ENCODE data around the gene PSMD2.

PSMD2 gene

DNA sequence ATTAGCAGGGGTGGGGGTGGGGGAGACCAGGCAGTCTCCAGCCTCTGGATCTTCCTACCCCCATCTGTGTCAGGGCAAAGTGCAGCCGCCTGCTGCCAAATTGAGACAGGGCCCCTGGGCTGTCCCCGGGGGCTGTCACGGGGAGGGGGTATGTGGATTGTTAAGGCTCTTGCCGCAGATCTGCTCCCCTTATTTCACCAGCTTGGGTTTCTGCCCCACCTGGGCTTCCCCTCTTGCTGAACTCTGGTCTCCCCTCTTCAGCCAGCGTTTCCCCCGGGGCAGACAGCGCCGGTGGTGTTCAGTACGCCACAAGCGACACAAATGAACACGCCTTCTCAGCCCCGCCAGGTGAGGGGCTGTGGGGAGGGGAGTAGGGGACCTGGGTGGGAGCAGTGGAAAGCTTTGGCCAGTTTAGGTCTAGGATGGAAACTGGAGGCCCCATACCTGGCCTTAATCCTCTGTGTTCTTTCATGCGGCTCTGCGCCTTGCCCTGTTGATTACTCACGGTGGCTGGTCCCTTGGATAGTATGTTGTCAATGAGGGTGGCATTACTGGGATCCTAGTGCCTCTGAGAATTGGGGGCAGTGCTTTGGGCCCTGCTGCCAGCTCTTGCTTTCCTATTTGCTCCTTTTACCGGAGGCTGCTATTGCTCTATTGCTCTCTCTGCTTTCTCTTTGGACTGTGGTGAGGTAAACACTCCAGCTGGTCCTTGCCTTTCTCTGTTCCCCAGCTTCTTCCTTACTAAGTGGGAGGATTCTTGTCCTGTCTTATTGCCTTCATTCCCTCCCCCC is 17.0 kb downstream of the PSMD2 start:
- FAIRE-seq: no peak

DNA sequence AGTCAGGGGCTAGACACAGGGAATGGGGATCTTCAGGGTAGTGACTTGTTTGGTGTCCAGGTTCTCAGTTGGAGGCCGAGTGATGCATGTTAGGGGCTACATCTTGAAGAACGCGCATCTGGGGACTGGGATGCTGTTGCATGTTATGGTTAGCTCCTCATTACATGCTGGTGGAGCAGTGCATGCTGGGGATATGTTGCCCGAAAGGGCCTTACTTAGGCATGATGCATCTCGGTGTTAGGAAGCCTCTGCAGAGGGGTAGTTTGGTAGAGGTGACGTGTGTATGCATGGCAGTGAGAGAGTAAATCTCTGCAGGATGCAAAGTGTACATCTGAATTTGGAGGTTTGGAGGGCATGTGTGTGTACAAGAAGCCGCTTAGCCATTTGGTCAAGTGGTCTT is 17.8 kb downstream of the PSMD2 start:
- no peak for FAIRE-seq
- DNase-seq (ENCODE audit: low spot score): no peak

More for the DNA sequence above, 17.0 kb downstream of the PSMD2 start:
- DNase-seq (ENCODE audit: low spot score): no peak

DNA sequence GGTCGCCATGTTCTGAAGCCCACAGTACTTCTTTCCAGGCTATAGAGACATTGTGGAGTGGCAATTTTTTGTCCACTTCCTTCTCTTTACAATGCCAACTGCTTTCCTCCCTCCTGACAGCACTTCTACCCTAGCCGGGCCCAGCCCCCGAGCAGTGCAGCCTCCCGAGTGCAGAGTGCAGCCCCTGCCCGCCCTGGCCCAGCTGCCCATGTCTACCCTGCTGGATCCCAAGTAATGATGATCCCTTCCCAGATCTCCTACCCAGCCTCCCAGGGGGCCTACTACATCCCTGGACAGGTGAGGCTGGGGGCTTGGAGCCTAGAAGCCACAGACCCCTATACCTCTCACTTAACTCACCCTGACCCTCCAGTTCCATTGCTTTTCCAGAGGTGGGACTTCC is 18.2 kb downstream of the PSMD2 start:
- no peak for FAIRE-seq
- DNase-seq (ENCODE audit: low spot score): no peak

DNA sequence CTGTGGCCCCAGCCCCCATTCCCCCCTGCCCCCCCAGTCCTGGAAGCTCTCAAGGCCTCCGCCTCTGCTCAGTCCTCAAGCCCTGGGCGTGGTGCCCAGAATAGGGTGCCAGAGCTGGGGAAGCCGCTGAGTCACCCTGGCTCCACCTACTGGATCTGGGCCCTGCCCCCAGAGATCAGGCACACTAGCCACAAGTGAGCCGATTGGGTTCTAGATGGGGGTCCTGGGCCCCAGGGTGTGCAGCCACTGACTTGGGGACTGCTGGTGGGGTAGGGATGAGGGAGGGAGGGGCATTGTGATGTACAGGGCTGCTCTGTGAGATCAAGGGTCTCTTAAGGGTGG is 21.0 kb downstream of the PSMD2 start:
- peak; percentile 98 for DNase-seq (ENCODE audit: low spot score)
- FAIRE-seq: peak; percentile 59

GRCh38 chr3:184321666-184322065 is 22.6 kb downstream of the PSMD2 start:
- FAIRE-seq (no peak), DNase-seq (ENCODE audit: low spot score) (no peak)

DNA sequence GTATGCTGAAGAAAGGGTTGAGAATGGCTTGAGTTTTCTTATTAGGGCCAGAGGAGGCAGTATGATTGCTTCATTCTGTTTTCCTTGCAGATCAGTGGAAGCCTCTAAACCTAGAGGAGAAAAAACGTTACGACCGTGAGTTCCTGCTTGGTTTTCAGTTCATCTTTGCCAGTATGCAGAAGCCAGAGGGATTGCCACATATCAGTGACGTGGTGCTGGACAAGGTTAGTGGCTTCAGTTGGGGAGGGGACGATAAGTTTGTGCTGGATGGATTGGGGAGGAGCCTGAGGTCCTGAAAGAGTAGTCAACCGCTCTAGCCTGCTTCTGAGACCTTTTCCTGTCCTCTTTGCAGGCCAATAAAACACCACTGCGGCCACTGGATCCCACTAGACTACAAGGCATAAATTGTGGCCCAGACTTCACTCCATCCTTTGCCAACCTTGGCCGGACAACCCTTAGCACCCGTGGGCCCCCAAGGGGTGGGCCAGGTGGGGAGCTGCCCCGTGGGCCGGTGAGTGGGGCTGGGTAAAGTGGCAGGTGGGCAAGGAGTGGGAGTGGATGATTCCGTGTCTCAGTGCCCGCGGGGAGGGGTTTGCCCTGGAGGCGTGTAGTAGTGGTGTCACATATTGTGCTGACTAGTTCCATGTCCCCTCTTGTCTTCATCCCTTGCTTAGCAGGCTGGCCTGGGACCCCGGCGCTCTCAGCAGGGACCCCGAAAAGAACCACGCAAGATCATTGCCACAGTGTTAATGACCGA is 23.9 kb downstream of the PSMD2 start:
- DNase-seq (ENCODE audit: low spot score) (no peak), FAIRE-seq (no peak)

DNA sequence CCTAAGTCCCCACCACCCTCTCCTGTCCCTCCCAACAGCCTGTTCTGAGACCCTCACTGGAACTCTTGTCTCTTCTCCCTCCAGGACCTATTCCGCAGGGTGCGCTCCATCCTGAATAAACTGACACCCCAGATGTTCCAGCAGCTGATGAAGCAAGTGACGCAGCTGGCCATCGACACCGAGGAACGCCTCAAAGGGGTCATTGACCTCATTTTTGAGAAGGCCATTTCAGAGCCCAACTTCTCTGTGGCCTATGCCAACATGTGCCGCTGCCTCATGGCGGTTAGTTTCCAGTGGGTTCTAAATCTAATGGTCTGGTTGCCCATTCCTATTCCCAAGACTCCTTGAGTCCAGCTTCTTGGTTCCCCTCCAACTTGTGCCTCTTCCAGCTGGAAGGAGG is 24.7 kb downstream of the PSMD2 start:
- no peak for DNase-seq (ENCODE audit: low spot score)
- FAIRE-seq: no peak

- FAIRE-seq: no peak
- DNase-seq (ENCODE audit: low spot score): no peak
Observed at GRCh38 chr3:184325269-184325668, 26.2 kb downstream of the PSMD2 start.

DNA sequence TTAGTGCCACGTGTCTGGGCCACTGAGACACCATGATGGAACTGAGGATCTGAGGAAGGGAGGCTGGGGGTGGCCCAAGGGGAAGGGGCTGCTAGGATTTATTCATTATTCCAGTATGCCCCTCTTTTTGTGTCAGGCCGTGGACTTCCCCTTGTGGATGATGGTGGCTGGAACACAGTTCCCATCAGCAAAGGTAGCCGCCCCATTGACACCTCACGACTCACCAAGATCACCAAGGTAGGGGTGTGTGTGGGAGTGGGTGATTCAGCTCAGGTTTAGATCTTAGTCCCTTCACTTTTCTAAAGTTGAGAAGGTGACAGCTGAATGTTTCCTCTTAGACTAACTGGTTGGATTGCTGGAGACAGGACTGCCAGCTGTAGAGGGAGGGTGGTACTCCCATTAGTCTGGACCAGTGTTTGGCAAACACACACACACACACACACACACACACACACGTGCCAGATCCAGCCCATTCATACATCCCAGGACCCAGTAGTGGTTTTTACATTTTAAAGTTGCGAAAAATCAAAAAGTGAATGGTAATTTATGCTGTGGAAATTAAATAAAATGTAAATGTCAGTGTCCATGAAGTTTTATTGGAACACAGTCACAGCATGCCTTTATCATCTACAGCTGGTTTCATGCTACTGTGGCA is 26.8 kb downstream of the PSMD2 start:
- DNase-seq (ENCODE audit: low spot score) (no peak), FAIRE-seq (no peak)

DNA sequence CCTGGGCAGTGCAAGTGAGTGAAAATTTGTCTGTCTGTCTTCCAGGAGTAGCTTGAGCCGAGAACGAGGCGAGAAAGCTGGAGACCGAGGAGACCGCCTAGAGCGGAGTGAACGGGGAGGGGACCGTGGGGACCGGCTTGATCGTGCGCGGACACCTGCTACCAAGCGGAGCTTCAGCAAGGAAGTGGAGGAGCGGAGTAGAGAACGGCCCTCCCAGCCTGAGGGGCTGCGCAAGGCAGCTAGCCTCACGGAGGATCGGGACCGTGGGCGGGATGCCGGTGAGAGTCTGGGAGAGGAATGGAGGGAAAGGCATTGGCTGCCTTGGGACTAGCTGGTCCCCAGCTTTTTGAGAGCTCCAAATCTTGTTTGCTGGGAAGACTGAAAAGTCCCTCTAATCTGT is 28.1 kb downstream of the PSMD2 start:
- FAIRE-seq (no peak), DNase-seq (ENCODE audit: low spot score) (no peak)

GRCh38 chr3:184328516-184328915 is 29.5 kb downstream of the PSMD2 start:
- no peak for FAIRE-seq
- no peak for DNase-seq (ENCODE audit: low spot score)

- DNase-seq (ENCODE audit: low spot score) (peak; percentile 51), FAIRE-seq (peak; percentile 13)
Observed at GRCh38 chr3:184332370-184333090, 33.5 kb downstream of the PSMD2 start.

- FAIRE-seq (no peak), DNase-seq (ENCODE audit: low spot score) (no peak)
Observed at GRCh38 chr3:184333190-184333589, 34.1 kb downstream of the PSMD2 start.

GRCh38 chr3:184333700-184334099 is 34.7 kb downstream of the PSMD2 start:
- DNase-seq (ENCODE audit: low spot score) (no peak), FAIRE-seq (no peak)

- DNase-seq (ENCODE audit: low spot score) (no peak), FAIRE-seq (no peak)
Observed at GRCh38 chr3:184334470-184335158, 35.6 kb downstream of the PSMD2 start.

DNA sequence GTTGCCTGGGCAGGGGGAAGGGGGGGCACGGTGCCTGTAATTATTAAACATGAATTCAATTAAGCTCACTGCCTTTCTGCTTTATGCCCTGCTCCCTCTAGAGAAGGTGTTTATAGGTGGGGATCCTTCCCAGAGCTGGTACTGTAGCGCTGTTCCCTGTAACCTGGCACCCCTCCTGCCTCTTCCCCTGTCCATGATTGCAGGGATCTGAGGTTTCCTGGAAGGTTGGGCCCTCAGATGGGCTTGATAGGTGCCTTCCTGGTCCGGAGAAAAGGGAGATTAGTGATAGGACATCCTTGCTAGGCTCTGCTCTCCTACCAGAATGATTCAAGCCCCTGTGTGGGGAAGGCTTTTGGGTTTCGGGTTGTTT is 36.2 kb downstream of the PSMD2 start:
- FAIRE-seq (no peak), DNase-seq (ENCODE audit: low spot score) (no peak)

DNA sequence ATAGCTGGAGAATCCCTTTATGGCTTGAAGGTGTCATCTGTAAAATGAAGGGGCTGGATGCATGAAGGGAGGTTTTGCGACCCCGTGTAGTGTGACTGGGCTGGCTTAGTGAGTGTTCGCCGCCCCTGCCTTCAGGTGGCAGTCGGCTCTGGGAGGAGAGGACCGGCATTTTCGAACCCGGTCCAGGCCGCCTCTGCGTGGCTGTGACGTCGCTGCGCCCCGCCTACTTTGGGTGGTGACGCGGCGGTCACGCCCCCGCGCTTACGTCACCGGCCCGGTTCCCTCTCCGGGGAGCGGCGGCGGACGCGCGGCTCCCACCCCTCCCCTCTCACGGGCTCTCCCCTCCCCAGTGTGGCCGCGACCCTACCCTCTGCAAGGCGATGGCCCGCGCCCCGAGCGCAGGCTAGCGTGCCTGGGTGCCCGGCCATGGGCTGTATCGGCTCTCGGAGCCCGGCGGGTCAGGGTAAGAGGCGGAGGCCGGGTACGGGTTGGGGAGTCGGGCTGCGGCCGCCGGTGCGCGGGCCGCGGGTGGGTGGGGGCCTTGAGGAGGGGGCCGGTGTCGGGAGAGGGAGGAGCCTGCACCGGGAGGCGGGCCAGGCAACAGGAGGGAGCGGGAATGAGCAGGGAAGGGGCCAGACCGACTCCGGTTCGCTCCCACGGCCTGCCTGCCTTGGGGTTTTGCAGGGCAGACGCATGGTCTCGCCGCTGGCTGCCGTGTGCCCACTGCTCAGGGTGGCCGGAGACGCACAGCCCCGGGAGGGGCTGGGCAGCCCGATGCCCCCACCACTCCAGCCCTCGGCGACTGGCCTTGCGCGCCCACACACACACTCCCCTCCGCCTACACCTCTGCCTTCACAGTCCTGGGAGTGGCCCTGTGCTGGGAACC is 36.9 kb downstream of the PSMD2 start:
- FAIRE-seq: peak; percentile 17
- peak; percentile 78 for DNase-seq (ENCODE audit: low spot score)

DNA sequence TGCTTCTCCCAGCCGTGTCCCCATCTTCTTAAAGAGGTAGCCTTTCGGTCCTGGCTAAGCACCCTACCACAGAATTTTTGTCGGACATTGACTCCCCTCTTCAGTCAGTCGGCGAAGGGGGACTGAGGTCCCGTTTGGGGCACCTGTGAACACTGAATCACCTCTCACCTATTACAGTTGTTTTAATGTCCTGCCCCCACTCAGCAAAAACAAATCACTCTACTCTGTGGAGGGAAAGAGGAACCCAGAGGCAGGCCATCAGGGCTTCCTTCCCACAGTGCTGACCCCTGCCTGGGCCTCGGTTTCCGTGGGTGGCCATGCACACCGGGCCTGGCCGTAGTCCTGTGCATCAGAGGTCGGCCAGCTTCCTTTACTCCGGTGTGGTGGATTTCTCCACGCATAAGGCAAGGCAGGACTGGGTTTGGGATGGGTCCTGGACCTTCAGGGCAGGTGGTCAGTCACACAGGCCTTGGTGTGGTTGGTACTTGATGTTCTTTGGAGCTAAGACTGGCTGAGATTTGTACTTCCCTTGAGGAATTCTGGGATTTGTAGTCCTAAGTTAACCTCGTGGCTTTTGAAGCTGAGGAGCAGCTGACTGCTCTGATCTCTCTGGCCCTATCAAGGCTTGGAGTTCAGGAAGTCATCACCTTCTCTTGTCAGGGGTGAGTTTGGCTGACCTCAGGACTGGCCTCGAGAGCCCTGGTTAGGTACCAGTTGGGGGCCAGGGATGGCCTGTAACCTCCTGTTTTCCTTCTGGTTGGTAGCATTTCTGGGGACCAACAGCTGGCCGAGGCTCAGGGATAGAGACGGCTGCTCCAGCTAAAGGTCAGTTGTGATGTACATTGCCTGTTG is 37.7 kb downstream of the PSMD2 start:
- peak; percentile 50 for DNase-seq (ENCODE audit: low spot score)
- FAIRE-seq: peak; percentile 58

GRCh38 chr3:184337399-184337714 is 38.3 kb downstream of the PSMD2 start, which contains the start of gene FAM131A:
Gene FAM131A, plus strand, starts transcription at chr3:184337600. Its CDS starts 31 bp downstream, at chr3:184337631.
- no peak for DNase-seq (ENCODE audit: low spot score)
- FAIRE-seq: no peak
